Stomach (tissue), 9 donors: Measurements from ENCODE around the gene STK24. TPM values are rescaled to one million over a fixed set of nuclear protein-coding genes. Genes with fewer than 3 reads are reported as not detected.

Source experiments
- DNase-seq, 2 donors: peaks; one replicate each; pipeline versions ENCODE4 v3.0.0 to v3.0.0-alpha.2; 2013 to 2019
- H3K27ac ChIP-seq, 5 donors: fragments of 200-600 bp in 4 of 5; sonication (generic) in 4 of 5; one replicate each; pipeline ENCODE4 v1.5.1; 2013 to 2019; ENCODE audit warnings: mild to moderate bottlenecking in 1 of 5, moderate library complexity in 1 of 5
- H3K27me3 ChIP-seq, 3 donors: fragments of 200-600 bp; sonication (generic); one replicate each; pipeline ENCODE4 v1.5.1; 2017 to 2019; ENCODE audit warnings: mixed run types in 1 of 3
- H3K36me3 ChIP-seq, 4 donors: fragments of 200-600 bp; sonication (generic); 1 replicate in 3 of 4; 2 replicates in 1 of 4; pipeline ENCODE4 v1.5.1; 2016 to 2019
- H3K4me1 ChIP-seq, 4 donors: fragments of 200-600 bp; sonication (generic); one replicate each; pipeline ENCODE4 v1.5.1; 2016 to 2019
- H3K4me3 ChIP-seq, 4 donors: fragments of 200-600 bp; sonication (generic) in 3 of 4; one replicate each; pipeline ENCODE4 v1.5.1; 2016 to 2019; ENCODE audit warnings: mild to moderate bottlenecking in 1 of 4
- H3K9me3 ChIP-seq, 4 donors: fragments of 200-600 bp; sonication (generic); one replicate each; pipeline ENCODE4 v1.5.1; 2016 to 2019
- CTCF ChIP-seq, 7 experiments: fragments of 450-650 bp in 4 of 7; fragments of 200-600 bp in 3 of 7; sonication (generic) in 3 of 7; IDR thresholded peaks; one replicate each; pipeline ENCODE4 v1.5.1; 2016 to 2019; ENCODE audit warnings: antibody characterized with exemption in 7 of 7, control low read depth in 2 of 7, mild to moderate bottlenecking in 1 of 7
- EP300 ChIP-seq: sonication (generic); formaldehyde crosslinking; IDR thresholded peaks from one replicate; pipeline ENCODE4 v1.6.1; 2017; ENCODE audit warnings: antibody characterized with exemption
- POLR2A ChIP-seq, 4 donors: fragments of 450-650 bp; IDR thresholded peaks; one replicate each; pipeline ENCODE4 v1.6.1; 2016; ENCODE audit warnings: antibody characterized with exemption in 4 of 4, control low read depth in 2 of 4, mild to moderate bottlenecking in 1 of 4, moderate library complexity in 1 of 4
- POLR2AphosphoS5 ChIP-seq, 3 donors: sonication (generic); formaldehyde crosslinking; IDR thresholded peaks; one replicate each; pipeline ENCODE4 v1.6.1; 2016; ENCODE audit warnings: antibody characterized with exemption in 3 of 3
- WGBS, 5 donors: extraction: QIAGEN DNeasy Blood & Tissue Kit in 3 of 5; methylation state at CpG; one replicate each; pipeline versions ENCODE4 v1.1.5 to v1.1.7; 2013 to 2018; 5-methylcytosine and 5-hydroxymethylcytosine counted together
- intact Hi-C: fragments of 100-400 bp; cut with DNase I; formaldehyde crosslinking; loops from one replicate; pipeline ENCODE4 v1.15.1; 2023; ENCODE audit warnings: low total_unique reads
- polyA plus RNA-seq, 3 donors: library from polyadenylated mRNA; stranded (reverse); fragments of 200-250 nt; gene quantifications; one replicate each; pipeline ENCODE4 v1.2.3, GENCODE V29; 2013
- total RNA-seq, 5 donors: library from RNA; depleted of rRNA; stranded (reverse); fragments of >200 nt; gene quantifications; one replicate each; pipeline versions ENCODE4 v1.1.0 to v1.2.3, GENCODE V29; 2014 to 2016
- donor health status: healthy with polysubstance abuse.
- donor health status: Bipolar disorder and iron deficiency.
- donor health status: healthy.

The STK24 gene
- total and polyA plus RNA-seq, 8 donors = 33.0 to 139 (median 59.5) TPM

GRCh38 chr13:98397221-98397620 lies 179.7 kb downstream of the STK24 start:
- H3K4me3 ChIP-seq = no peak overlapping the region
- no peaks in the 10 kb centered on the region for H3K9me3 ChIP-seq
- H3K36me3 ChIP-seq = peaks cover 11 to 35% (median 33%) of the 10 kb centered on the region in 4 donors
- peak overlapping the region in 2 of 5 donors; percentile 8 to 20 for H3K27ac ChIP-seq
- peaks cover 0 to 26% (median 6%) of the 10 kb centered on the region in 4 donors for H3K4me1 ChIP-seq
- peak in 1 of 2 donors; percentile 51 for DNase-seq
- TF ChIP-seq POLR2A (IDR thresholded peaks at IDR 0.05) (no peak), EP300 (no peak), POLR2AphosphoS5 (IDR thresholded peaks at IDR 0.05) (no peak), CTCF (IDR thresholded peaks at IDR 0.05) (no peak)
- no peaks in the 10 kb centered on the region for H3K27me3 ChIP-seq
- WGBS, 5 donors = 65 to 95% (median 83%) methylated on average over 1 of the region's 1 CpG
- intact Hi-C loops = no loop called here

- H3K9me3 ChIP-seq = no peaks in the 10 kb centered on the region
- H3K27me3 ChIP-seq = no peaks in the 10 kb centered on the region
- peak overlapping the region in 1 of 5 donors; percentile 9 for H3K27ac ChIP-seq
- 71 to 84% (median 82%) methylated on average over 10 to 16 of the region's 16 CpGs for WGBS, 5 donors
- intact Hi-C loops = no loop called here
- H3K36me3 ChIP-seq = peaks cover 11 to 43% (median 37%) of the 10 kb centered on the region in 4 donors
- TF ChIP-seq POLR2A (IDR thresholded peaks at IDR 0.05) (no peak), EP300 (no peak), POLR2AphosphoS5 (IDR thresholded peaks at IDR 0.05) (no peak), CTCF (IDR thresholded peaks at IDR 0.05) (no peak)
- no peak overlapping the region for H3K4me3 ChIP-seq
- peaks cover 0 to 26% (median 6%) of the 10 kb centered on the region in 4 donors for H3K4me1 ChIP-seq
- DNase-seq = no peak
These were observed 180.7 kb downstream of the STK24 start for GRCh38 chr13:98396071-98396710.

Other genes with a start within 250 kb of the STK24 start
- gene SLC15A1, start 175.6 kb upstream of the STK24 start, total RNA-seq = 1 to 10 TPM in 1 of 5 donors, not detected in 4; 9.9 TPM
- under 1 TPM in 2 of 3 donors, not detected in 1; 0.15 to 0.19 TPM for gene SLC15A1, start 175.6 kb upstream of the STK24 start, polyA plus RNA-seq